PC-9 (cell line): ENCODE measurements around the gene PCDH9.

Experiments
- CTCF ChIP-seq: fragments of 200-600 bp; sonication (generic); conservative IDR thresholded peaks from 2 replicates; pipeline ENCODE4 v1.6.1; 2017; ENCODE audit warnings: mixed run types, antibody characterized with exemption, mild to moderate bottlenecking, moderate library complexity
- EZH2 ChIP-seq: fragments of 200-600 bp; sonication (generic); IDR thresholded peaks from 2 replicates; pipeline ENCODE4 v1.8.0; 2017; ENCODE audit warnings: antibody characterized with exemption, low read depth

- TF ChIP-seq CTCF (no peak), EZH2 (no peak)
Observed at GRCh38 chr13:67078062-67078461, 152.1 kb downstream of the PCDH9 start.
